K562 (cell line): ENCODE measurements around the gene OR10G7. TPM values are rescaled to one million over a fixed set of nuclear protein-coding genes. Genes with fewer than 3 reads are reported as not detected.

Experiments
- ATAC-seq: fragments of 200-7000 bp; cut with Tn5 transposase; 3 replicates; pipeline ENCODE4 v1.9.1; 2020; ENCODE audit warnings: moderate library complexity
- BruUV-seq: library from RNA; stranded (reverse); fragments of 400-500 nt; replicated peaks from 2 replicates; lab custom pipeline; 2021; lab: Mats Ljungman, UMichigan
- CTCF ChIA-PET: fragments of 300-600 bp; formaldehyde crosslinking; extraction: SDS; loops from one replicate; lab custom pipeline; 2021; ENCODE audit warnings: low intra/inter-chr PET ratio; lab: Yijun Ruan, JAX
- POLR2A ChIA-PET: fragments of 300-600, 350-650 bp; sonication (Branson Sonifier 250); formaldehyde crosslinking; extraction: SDS; loops from one replicate; lab custom pipeline; 2021; ENCODE audit warnings: antibody characterized with exemption, inconsistent platforms; lab: Yijun Ruan, JAX
- DNase-seq, 4 experiments: peaks; one replicate each; pipeline versions ENCODE4 v3.0.0 to v3.0.0-alpha.2; 2011 to 2018; ENCODE audit warnings: low spot score in 3 of 4, mixed read lengths in 3 of 4; ENCODE audit errors: extremely low read depth in 1 of 4
- FAIRE-seq: peaks from 2 replicates; lab custom pipeline; 2011; peaks lifted over from hg19 to GRCh38; lab: Jason Lieb, UNC
- H2AFZ ChIP-seq: 2 replicates; pipeline ENCODE4 v1.6.0; 2011; ENCODE audit warnings: low read depth, low read length, control low read depth, inconsistent platforms
- H3K27ac ChIP-seq: fragments of 200-600 bp; 3 replicates; pipeline ENCODE4 v1.8.0; 2011; ENCODE audit warnings: low read depth, mild to moderate bottlenecking, control low read depth, inconsistent platforms, low read length, moderate library complexity, mixed read lengths; ENCODE audit errors: extremely low read depth
- H3K27me3 ChIP-seq, 2 experiments: fragments of 300-600 bp in 1 of 2; 2 replicates in 1 of 2; 3 replicates in 1 of 2; pipeline versions ENCODE4 v1.6.0 to v1.8.0; 2011; ENCODE audit warnings: inconsistent platforms in 2 of 2, low read length in 2 of 2, mild to moderate bottlenecking in 1 of 2, mixed read lengths in 1 of 2, moderate library complexity in 1 of 2; ENCODE audit not compliant: control insufficient read depth in 2 of 2, insufficient read depth in 2 of 2
- H3K36me3 ChIP-seq: fragments of 300-600 bp; 3 replicates; pipeline ENCODE4 v1.8.0; 2011; ENCODE audit warnings: mild to moderate bottlenecking, low read length, inconsistent platforms; ENCODE audit not compliant: control insufficient read depth, insufficient read depth
- H3K4me1 ChIP-seq, 2 experiments: fragments of 200-600 bp in 1 of 2; replicated peaks in 1 of 2; 2 replicates in 1 of 2; 3 replicates in 1 of 2; pipeline versions ENCODE4 v1.5.1 to v1.8.0; 2011; ENCODE audit warnings: inconsistent platforms in 2 of 2, low read length in 2 of 2, mild to moderate bottlenecking in 1 of 2, mixed read lengths in 1 of 2, moderate library complexity in 1 of 2; ENCODE audit not compliant: control insufficient read depth in 2 of 2, insufficient read depth in 2 of 2
- H3K4me2 ChIP-seq: 2 replicates; pipeline ENCODE4 v1.6.1; 2011; ENCODE audit warnings: low read length, control low read depth, inconsistent platforms, mixed read lengths; ENCODE audit not compliant: insufficient read depth
- H3K4me3 ChIP-seq: fragments of 200-600 bp; sonication (generic), shearing (Covaris generic); 2 replicates; pipeline ENCODE4 v1.5.1; 2016; ENCODE audit warnings: control low read depth, inconsistent platforms
- H3K79me2 ChIP-seq: fragments of 200-600 bp; 3 replicates; pipeline ENCODE4 v1.8.0; 2011; ENCODE audit warnings: low read length, inconsistent platforms; ENCODE audit not compliant: control insufficient read depth, insufficient read depth
- H3K9ac ChIP-seq, 2 experiments: 2 replicates each; pipeline versions ENCODE4 v1.6.0 to v1.6.1; 2011; ENCODE audit warnings: low read depth in 2 of 2, low read length in 2 of 2, control low read depth in 1 of 2, inconsistent platforms in 1 of 2, mild to moderate bottlenecking in 1 of 2, mixed read lengths in 1 of 2; ENCODE audit not compliant: insufficient read depth in 1 of 2
- H3K9me1 ChIP-seq: one replicate; pipeline ENCODE4 v1.6.0; 2011; ENCODE audit warnings: inconsistent platforms, mild to moderate bottlenecking, low read length, moderate library complexity; ENCODE audit not compliant: control insufficient read depth, insufficient read depth
- H3K9me3 ChIP-seq: replicated peaks from 2 replicates; pipeline ENCODE4 v1.5.1; 2011; ENCODE audit warnings: low read depth, low read length, inconsistent platforms; ENCODE audit not compliant: control insufficient read depth, insufficient read depth
- H4K20me1 ChIP-seq: replicated peaks from 2 replicates; pipeline ENCODE4 v1.6.1; 2011; ENCODE audit warnings: low read length, inconsistent platforms, mixed read lengths; ENCODE audit not compliant: control insufficient read depth, insufficient read depth
- MCM2 ChIP-seq: fragments of 450-650 bp; IDR thresholded peaks from 2 replicates; pipeline ENCODE4 v1.6.1; 2017; ENCODE audit warnings: low read depth, mild to moderate bottlenecking
- PHB2 ChIP-seq: fragments of 450-650 bp; IDR thresholded peaks from 2 replicates; pipeline ENCODE4 v1.6.1; 2017; ENCODE audit warnings: low read depth
- WGBS: fragments of 100-300 bp; shearing (Covaris generic); methylation state at CpG from one replicate; pipeline ENCODE4 v1.1.6; 2016; ENCODE audit warnings: low coverage, mixed read lengths; ENCODE audit not compliant: insufficient coverage; ENCODE audit errors: missing lambda C conversion rate; 5-methylcytosine and 5-hydroxymethylcytosine counted together
- in situ Hi-C: fragments of 300-500 bp; cut with MboI; formaldehyde crosslinking; loops from 4 replicates; pipeline ENCODE4 v1.15.0; 2018; ENCODE audit warnings: inconsistent platforms, mixed read lengths
- intact Hi-C: fragments of 100-400 bp; cut with micrococcal nuclease; formaldehyde crosslinking; loops from 2 replicates; pipeline ENCODE4 v1.14.2; 2022
- polyA plus RNA-seq, 8 experiments: library from polyadenylated mRNA; depleted of rRNA in 4 of 8; stranded (reverse) in 5 of 8; unstranded in 3 of 8; fragments of >200 nt; fragmentation: Nextera tagmentation in 2 of 8; fragmentation: Illumina TruSeq in 1 of 8; extraction: Ambion mirVana in 2 of 8; extraction: Trizol in 1 of 8; gene quantifications; 2 replicates each; pipeline versions ENCODE4 v1.2.1 to v1.2.3, GENCODE V29; 2011 to 2014; ENCODE audit warnings: inconsistent platforms in 1 of 8, missing spikeins in 1 of 8
- total RNA-seq, 7 experiments: library from RNA; depleted of rRNA in 6 of 7; stranded (reverse); fragments of >200 nt in 6 of 7; fragmentation: Illumina TruSeq in 2 of 7; extraction: Trizol in 2 of 7; gene quantifications; 2 replicates each; pipeline versions ENCODE4 v1.2.1 to v1.2.3, GENCODE V29; 2011 to 2021; ENCODE audit warnings: low replicate concordance in 1 of 7
- TF ChIP-seq, protein P1 (sequence below): fragments of 200-800 bp; sonication (Bioruptor generic); IDR thresholded peaks from 2 replicates; pipeline ENCODE4 v1.6.1; 2016; ENCODE audit warnings: missing genetic modification characterization, missing compliant biosample characterization

OR10G7 gene
- total and polyA plus RNA-seq, 9 of the 15 experiments (the other 6 are each of a cell fraction or from before 2014, with no cell fraction given) = not detected

- WGBS = 0% methylated on average over 4 of the region's 4 CpGs
- Histone ChIP-seq H3K9me3 (no peaks in the 10 kb centered on the region), H3K27me3 (peaks cover 4 to 15% of the 10 kb centered on the region in 2 experiments; a peak in 4 of 5 replicates), H3K4me1 (peaks cover 5 to 11% of the 10 kb centered on the region in 2 experiments; a peak in 3 of 5 replicates), H3K36me3 (no peaks in the 10 kb centered on the region), H4K20me1 (no peaks in the 10 kb centered on the region), H3K9me1 (no peaks in the 10 kb centered on the region), H3K4me2 (no peak overlapping the region), H3K79me2 (no peaks in the 10 kb centered on the region), H2AFZ (no peak overlapping the region), H3K4me3 (no peak overlapping the region), H3K9ac (no peak overlapping the region), H3K27ac (no peak overlapping the region)
- CTCF ChIA-PET = interaction anchor here (0.5 kb wide), 1 partner anchor 469 kb away, joined by 3 read pairs; no protein-coding TSS in a partner anchor
- POLR2A ChIA-PET = no interaction called here
- BruUV-seq = no TSS peak
- no peak for FAIRE-seq
- intact Hi-C loops (loop anchor here (2.0 to 10.0 kb wide), 5 partner anchors 334 to 796 kb away; partner anchors contain the start of gene ROBO3), in situ Hi-C loops (loop anchor here (25.0 kb wide), 2 partner anchors 519 to 794 kb away; partner anchors contain the start of gene ROBO3)
- DNase-seq = no peak
- TF ChIP-seq, protein P1, sequence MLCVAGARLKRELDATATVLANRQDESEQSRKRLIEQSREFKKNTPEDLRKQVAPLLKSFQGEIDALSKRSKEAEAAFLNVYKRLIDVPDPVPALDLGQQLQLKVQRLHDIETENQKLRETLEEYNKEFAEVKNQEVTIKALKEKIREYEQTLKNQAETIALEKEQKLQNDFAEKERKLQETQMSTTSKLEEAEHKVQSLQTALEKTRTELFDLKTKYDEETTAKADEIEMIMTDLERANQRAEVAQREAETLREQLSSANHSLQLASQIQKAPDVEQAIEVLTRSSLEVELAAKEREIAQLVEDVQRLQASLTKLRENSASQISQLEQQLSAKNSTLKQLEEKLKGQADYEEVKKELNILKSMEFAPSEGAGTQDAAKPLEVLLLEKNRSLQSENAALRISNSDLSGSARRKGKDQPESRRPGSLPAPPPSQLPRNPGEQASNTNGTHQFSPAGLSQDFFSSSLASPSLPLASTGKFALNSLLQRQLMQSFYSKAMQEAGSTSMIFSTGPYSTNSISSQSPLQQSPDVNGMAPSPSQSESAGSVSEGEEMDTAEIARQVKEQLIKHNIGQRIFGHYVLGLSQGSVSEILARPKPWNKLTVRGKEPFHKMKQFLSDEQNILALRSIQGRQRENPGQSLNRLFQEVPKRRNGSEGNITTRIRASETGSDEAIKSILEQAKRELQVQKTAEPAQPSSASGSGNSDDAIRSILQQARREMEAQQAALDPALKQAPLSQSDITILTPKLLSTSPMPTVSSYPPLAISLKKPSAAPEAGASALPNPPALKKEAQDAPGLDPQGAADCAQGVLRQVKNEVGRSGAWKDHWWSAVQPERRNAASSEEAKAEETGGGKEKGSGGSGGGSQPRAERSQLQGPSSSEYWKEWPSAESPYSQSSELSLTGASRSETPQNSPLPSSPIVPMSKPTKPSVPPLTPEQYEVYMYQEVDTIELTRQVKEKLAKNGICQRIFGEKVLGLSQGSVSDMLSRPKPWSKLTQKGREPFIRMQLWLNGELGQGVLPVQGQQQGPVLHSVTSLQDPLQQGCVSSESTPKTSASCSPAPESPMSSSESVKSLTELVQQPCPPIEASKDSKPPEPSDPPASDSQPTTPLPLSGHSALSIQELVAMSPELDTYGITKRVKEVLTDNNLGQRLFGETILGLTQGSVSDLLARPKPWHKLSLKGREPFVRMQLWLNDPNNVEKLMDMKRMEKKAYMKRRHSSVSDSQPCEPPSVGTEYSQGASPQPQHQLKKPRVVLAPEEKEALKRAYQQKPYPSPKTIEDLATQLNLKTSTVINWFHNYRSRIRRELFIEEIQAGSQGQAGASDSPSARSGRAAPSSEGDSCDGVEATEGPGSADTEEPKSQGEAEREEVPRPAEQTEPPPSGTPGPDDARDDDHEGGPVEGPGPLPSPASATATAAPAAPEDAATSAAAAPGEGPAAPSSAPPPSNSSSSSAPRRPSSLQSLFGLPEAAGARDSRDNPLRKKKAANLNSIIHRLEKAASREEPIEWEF (CRISPR knock-in tag) = no peak
- TF ChIP-seq PHB2 = no peak
- no peak for TF ChIP-seq MCM2
- no peak for ATAC-seq
Measured at GRCh38 chr11:124068601-124069110, 27.5 kb upstream of the OR10G7 start.
